GM12874 (cell line): ENCODE results near the gene TMC3.

ENCODE experiments used
- TF ChIP-seq, protein P1 (sequence below): IDR thresholded peaks from 2 replicates; pipeline ENCODE4 v1.5.1; 2011; ENCODE audit warnings: low read depth, mild to moderate bottlenecking, control low read depth, low read length, moderate library complexity; ENCODE audit not compliant: insufficient read depth

Gene TMC3

DNA sequence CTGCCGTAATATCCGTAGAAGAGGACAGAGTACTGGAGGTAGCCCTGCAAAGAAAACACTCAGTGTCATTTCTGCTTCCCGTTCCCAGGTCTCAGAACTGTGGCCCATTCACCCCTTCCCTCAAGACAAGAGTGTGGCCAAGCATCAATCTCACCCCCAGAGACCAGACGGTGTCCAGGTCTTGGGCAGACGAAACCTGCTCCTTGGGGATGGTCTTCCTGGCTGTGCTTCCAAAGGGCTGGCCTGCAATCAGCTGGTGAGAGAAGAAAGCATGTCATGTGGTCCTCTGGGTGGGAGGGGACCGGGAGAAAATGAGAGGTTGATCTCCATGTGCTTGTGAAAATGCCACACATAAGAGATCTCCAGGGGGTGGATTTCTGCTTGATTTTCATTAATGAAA, 15.8 kb downstream of the TMC3 start:
- TF ChIP-seq, protein P1, sequence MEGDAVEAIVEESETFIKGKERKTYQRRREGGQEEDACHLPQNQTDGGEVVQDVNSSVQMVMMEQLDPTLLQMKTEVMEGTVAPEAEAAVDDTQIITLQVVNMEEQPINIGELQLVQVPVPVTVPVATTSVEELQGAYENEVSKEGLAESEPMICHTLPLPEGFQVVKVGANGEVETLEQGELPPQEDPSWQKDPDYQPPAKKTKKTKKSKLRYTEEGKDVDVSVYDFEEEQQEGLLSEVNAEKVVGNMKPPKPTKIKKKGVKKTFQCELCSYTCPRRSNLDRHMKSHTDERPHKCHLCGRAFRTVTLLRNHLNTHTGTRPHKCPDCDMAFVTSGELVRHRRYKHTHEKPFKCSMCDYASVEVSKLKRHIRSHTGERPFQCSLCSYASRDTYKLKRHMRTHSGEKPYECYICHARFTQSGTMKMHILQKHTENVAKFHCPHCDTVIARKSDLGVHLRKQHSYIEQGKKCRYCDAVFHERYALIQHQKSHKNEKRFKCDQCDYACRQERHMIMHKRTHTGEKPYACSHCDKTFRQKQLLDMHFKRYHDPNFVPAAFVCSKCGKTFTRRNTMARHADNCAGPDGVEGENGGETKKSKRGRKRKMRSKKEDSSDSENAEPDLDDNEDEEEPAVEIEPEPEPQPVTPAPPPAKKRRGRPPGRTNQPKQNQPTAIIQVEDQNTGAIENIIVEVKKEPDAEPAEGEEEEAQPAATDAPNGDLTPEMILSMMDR = no peak

DNA sequence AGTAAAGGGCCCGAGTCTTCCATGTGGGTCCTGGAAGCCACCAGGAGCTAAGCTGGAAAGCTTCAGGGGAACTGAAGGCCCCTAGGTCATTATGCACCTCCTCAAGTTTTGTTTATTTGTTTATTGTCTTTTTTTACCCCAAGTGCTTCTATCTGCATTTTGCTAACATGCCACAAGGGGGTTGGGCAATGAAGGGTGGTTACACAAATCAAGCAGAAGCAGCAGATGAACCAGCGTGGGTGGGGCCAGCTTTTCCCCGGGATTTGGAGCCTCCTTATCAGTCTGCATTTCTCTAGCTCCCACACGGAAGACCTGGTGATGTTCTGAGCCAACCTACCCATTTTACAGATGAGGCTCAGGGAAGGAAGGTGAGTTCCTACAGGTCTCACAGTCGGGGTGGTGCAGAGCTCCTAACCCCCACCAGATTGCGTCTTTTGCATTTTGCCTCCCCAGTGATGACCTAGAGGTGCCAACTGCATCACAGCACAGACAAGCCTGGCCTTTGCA, 16.8 kb downstream of the TMC3 start:
- TF ChIP-seq, protein P1 = peak; percentile 24; the same call in 1 of the 2 replicates

DNA sequence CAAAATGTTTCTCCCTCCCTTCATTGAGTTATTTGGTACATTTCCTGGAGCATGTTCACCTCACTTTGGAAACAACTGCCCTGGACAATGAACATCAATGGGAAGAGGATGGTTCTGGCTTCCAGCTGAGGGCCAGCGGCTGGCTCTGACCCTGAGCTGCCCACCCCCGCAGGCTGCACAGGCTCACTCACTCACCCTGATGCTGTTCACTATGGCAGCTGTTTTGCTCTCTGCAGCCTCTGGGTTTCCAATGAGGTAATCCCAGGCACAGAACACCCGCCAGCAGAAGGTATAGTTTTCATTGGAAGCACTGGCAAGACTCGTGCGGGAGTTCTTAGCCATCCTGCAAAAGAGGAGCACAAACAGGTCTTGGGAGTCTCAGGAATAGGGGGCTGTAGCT, 17.8 kb downstream of the TMC3 start:
- TF ChIP-seq, protein P1 = no peak

DNA sequence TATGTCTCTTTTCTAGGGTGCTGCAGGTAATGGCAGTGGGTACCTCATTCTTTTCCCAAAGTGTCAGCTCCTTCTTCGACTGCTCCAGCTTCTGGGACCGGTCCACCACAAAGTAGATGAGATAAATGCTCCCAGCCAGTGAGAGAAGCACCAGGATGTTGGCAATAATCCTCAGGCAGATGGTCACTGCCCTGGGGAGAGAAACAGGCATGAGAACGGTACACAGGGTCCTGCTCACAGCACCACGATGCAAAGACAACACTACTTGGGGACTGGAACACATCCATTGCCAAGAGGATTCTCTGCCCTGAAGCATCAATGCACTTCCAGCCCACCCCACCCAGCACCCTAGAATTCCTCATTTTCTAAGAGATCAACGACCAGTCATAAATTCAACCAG, 22.4 kb downstream of the TMC3 start:
- TF ChIP-seq, protein P1 = no peak

DNA sequence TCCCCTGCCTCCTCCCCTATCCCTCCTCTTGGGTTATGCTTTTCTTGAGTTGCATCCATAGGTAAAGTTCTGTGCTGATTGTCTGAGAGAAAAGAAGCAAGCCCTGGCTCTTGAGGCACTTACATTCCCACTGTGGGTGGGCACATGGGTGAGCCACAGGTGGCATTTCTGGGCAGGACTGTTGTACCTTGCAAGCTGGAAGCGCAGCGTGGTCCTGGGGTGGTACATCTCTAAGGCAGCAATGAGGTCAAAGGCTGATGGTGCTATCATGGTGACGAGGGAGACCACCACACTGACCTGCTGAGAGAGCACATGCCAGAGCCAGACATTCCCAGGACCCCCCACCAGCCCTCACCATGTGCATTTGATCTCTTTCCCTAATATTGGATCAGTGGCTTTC, 24.7 kb downstream of the TMC3 start:
- TF ChIP-seq, protein P1 = no peak

DNA sequence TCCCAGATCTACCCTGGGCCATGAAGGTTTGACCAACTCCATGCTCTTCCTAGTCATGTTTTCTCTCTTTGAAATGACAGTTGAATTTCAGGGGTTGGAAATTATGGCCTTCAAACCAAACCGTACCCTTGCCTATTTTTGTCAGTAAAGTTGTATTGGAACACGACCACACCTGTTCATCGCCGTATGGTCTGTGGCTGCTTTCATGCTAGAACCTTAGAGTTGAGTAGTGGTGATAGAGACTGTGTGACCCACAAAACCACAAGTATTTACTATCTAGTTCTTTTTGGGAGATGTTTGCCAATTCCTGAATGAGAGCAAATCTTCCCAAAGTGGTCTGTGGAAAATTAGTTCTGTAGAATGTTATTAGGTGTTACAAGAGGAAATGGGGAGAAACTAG, 26.1 kb downstream of the TMC3 start:
- TF ChIP-seq, protein P1 = no peak

DNA sequence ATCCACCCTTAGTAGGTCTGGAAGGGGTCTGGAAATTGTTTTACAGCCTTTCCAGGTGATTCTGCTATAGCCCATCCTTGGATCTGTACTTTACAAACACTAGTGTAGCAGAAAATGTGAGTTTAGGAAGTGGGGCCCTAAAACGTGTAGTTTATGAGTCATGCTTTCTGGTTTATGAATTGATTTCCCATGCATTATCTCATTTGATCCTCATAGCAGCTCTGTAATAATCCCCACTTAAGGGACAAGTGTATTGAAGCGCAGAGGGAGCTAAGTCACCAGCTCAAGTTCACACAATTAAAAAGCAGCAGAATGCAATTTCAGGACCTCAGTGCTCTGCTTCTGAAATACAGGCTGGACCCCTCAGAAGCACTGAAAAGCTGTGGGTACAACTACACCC, 27.4 kb downstream of the TMC3 start:
- TF ChIP-seq, protein P1 = no peak
